Cardiac septum (tissue), 1 donor: ENCODE measurements around the gene CAB39. TPM values are rescaled to one million over a fixed set of nuclear protein-coding genes. Genes with fewer than 3 reads are reported as not detected.
"Not testable (repeated sequence)": the region's sequence is repeated elsewhere in the genome, so short reads cannot be mapped to it uniquely, and the experiment has no call there.

Experiments used
- DNase-seq: peaks from one replicate; pipeline ENCODE4 v3.0.0-alpha.2; 2020; ENCODE audit warnings: low spot score
- intact Hi-C: fragments of 100-400 bp; cut with DNase I; formaldehyde crosslinking; loops from one replicate; pipeline ENCODE4 v1.14.0; 2022
- total RNA-seq: library from RNA; stranded (reverse); fragmentation: NEBNext Ultra II Directional; extraction: Animal tissue kit (Norgen Biotek cat#: 25700); gene quantifications from one replicate; pipeline ENCODE4 v1.2.1, GENCODE V29; 2021
- donor health status: DM: no; HTN: no; CAD: no.

Gene CAB39
- total RNA-seq, 1 donor from 2014 or later: 75.1 TPM

- DNase-seq: peak; percentile 10
- intact Hi-C loops: no loop called here
These were observed 31.5 kb upstream of the CAB39 start for GRCh38 chr2:230681171-230681545.

DNA sequence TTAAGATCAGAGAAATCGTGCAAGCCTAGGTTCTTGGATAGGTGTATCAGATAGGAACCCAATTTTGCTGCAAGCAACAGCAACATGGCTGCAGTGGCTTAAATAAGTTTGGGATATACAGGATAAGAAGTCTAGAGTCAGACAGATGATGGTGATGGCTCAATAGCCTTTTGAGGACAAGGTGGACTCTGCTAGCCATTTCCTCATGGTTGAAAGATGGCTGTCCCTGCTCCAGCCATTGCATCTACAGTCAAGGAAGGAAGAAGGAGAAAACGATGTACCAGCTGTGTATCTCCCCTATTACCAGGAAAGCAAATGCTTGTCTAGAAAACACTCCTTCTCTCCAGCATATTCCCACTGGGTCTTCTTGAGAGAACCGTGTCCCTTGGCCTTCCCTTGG is 30.1 kb upstream of the CAB39 start:
- intact Hi-C loops: no loop called here

GRCh38 chr2:230684270-230685168 is 28.1 kb upstream of the CAB39 start:
- peak; percentile 33 for DNase-seq
- intact Hi-C loops: no loop called here

More for the DNA sequence above, 30.1 kb upstream of the CAB39 start:
- peak; percentile 6 for DNase-seq

- peak; percentile 15 for DNase-seq
- intact Hi-C loops: no loop called here
These were observed 27.5 kb upstream of the CAB39 start for GRCh38 chr2:230685178-230685577.

DNA sequence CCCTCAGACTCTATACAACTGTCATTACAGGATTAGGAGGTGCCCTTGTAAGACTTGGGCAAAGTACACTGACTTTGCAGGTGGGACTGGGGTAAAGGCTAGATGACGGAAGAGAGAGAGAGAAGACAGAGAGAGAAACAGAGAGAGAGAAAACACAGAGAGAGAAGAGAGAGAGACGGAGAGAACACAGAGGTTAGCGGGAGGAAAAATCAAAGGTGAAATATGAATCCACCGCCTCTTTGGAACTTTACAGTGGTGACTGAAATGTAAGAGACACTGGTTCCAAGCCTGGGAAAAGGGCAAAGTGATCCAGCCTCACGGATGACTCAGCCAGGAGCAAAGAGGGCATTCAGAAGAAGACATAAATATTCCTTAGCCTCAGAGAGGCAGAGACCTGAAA is 25.1 kb upstream of the CAB39 start:
- intact Hi-C loops: no loop called here
- no peak for DNase-seq

GRCh38 chr2:230688490-230688889 is 24.2 kb upstream of the CAB39 start:
- intact Hi-C loops: no loop called here
- no peak for DNase-seq

DNA sequence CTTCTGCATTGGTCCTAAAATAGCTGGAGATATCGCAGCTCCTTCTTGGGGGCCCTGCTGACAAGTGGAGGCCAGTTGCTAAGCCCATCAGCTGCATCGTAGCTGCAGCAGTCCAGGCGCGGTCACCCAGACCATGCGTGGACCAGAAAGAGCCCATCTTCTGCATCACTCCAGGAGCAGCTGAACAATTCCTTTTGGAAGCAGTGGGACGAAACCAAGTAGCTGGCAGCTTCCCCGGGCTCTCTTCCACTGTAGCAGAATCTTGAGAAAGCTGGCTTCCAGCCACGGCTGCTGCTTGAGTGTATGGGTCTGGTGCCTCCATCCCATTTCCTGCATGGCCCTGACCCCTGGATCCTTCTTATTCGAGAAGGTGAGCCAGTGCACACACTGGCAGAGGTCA is 22.2 kb upstream of the CAB39 start:
- peak; percentile 44 for DNase-seq
- intact Hi-C loops: no loop called here

DNA sequence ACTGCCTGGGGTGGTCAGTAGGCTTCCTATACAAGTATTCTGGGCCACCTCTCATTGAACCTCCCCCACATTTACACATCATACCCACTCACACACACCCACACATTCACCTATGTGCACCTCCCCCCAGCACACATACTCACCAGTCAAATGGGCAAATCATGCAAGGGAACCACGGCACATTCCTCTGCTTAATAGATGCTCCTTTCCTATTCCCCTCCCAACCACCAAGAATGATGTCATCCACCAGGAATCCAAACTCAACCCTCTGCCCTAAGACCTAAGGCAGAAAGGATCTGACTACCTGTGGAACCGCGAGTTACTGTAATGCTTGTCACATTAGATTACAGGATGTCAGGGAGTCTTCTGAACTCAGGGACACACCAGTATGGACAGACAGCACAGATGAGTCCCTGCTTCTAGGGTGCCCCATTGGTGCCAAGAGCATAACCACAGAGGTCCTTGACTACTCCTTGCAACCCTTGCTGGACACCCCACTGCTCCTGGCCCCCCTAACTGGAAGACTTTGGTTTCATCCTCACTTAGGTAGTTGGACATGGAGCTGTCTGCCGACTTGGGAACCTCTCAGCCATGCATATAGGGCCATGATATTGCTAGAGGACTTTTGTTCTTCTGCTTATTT is 21.5 kb upstream of the CAB39 start:
- intact Hi-C loops: no loop called here
- peak; percentile 4 for DNase-seq

DNA sequence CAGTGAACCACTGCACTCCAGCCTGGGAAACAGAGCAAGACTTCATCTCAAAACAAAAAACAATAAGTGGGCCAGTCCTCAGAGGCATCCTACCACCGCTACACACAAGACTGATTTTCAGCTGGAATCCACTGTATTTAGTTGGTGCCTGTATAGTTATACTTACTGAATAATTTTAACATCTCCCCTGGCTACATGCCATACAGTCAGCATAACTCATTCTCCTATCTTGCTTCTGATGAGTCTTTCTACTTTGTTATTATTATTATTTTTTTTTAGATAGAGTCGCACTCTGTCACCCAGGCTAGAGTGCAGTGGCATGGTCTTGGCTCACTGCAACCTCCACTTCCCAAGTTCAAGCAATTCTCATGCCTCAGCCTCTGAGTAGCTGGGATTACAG is 19.9 kb upstream of the CAB39 start:
- no peak for DNase-seq
- intact Hi-C loops: no loop called here

- intact Hi-C loops: no loop called here
- peak; percentile 1 for DNase-seq
These were observed 19.2 kb upstream of the CAB39 start for GRCh38 chr2:230693411-230693810.

DNA sequence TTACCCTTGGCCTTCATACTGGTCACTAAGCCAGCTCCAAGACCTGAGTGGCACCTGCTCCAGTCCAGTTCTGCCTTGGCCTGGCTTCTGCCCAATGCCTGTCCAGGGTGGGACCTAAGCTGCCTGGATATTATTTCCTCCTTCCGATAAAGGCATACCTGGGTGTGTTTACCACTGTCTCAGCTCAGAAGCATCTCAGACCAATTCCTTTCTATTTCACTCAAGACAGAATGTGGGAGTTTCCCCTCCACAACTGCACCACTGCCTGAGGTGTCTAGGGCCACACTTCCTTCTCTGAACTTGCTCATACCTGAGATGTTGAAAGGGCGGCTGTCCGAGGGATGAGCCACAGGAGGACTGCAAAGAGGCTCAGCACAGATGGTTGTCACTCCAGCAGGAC is 18.4 kb upstream of the CAB39 start:
- intact Hi-C loops: no loop called here

GRCh38 chr2:230695551-230695950 is 17.1 kb upstream of the CAB39 start:
- intact Hi-C loops: no loop called here
- no peak for DNase-seq

More for the DNA sequence above, 18.4 kb upstream of the CAB39 start:
- DNase-seq: no peak

- DNase-seq: no peak
- intact Hi-C loops: no loop called here
These were observed 16.0 kb upstream of the CAB39 start for GRCh38 chr2:230696670-230697069.

DNA sequence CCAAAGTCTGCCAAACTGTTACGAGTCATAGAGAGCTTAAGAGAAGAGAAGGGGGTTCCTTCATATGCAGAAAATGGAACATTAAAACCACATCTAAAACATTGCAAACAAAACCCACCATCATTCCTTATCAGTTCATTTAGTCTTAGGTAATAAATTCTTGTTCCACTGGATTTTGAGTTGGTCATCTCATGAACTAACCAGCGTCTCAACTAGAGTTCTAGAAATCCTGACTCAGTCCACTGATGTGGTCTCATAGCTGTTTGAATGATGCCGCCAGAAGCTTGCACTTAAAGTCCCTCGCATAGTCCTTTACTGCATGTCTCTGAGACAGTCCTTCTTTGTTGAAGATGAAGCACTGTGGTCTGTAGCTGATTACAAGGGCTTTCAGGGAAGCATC is 15.0 kb upstream of the CAB39 start:
- intact Hi-C loops: no loop called here
- DNase-seq: no peak

- DNase-seq, intact Hi-C loops: not testable (repeated sequence)
These were observed 13.9 kb upstream of the CAB39 start for GRCh38 chr2:230698753-230699152.

GRCh38 chr2:230700447-230700846 is 12.2 kb upstream of the CAB39 start:
- no peak for DNase-seq
- intact Hi-C loops: no loop called here

GRCh38 chr2:230701308-230701707 is 11.3 kb upstream of the CAB39 start:
- no peak for DNase-seq
- intact Hi-C loops: no loop called here

DNA sequence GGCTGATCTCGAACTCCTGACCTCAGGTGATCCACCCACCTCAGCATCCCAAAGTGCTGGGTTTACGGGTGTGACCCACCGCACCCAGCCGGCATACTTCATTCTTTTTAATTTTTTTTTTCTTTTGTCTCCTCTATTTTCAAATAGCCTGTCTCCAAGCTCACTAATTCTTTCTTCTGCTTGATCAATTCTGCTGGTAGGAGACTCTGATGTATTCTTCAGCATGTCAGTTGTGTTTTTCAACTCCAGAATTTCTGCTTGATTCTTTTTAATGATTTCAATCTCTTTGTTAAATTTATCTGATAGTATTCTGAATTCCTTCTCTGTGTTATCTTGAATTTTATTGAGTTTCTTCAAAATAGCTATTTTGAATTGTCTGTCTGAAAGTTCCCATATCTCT is 10.2 kb upstream of the CAB39 start:
- intact Hi-C loops, DNase-seq: not testable (repeated sequence)

DNA sequence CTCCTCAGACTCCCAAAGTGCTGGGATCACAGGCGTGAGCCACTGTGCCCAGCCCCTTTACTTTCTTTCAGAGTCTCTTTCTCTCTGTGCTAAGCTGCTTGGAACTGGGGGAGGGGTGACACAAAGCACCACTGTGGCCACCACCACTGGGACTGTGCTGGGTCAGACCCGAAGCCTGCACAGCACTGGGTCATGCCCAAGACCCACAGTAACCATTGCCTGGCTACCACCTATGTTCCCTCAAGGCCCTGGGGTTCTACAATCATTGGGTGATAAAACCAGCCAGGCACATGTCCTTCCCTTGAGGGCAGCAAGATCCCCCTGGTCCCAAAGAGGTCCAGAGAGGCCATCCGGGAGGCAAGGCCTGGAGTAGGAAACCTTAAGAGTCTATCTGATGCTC is 9.1 kb upstream of the CAB39 start:
- intact Hi-C loops: no loop called here
- DNase-seq: no peak

GRCh38 chr2:230706053-230706521 is 6.6 kb upstream of the CAB39 start:
- intact Hi-C loops: no loop called here
- no peak for DNase-seq

GRCh38 chr2:230706966-230707365 is 5.7 kb upstream of the CAB39 start:
- intact Hi-C loops: no loop called here
- no peak for DNase-seq
